ENCODE results near the gene DDX53.

DNA sequence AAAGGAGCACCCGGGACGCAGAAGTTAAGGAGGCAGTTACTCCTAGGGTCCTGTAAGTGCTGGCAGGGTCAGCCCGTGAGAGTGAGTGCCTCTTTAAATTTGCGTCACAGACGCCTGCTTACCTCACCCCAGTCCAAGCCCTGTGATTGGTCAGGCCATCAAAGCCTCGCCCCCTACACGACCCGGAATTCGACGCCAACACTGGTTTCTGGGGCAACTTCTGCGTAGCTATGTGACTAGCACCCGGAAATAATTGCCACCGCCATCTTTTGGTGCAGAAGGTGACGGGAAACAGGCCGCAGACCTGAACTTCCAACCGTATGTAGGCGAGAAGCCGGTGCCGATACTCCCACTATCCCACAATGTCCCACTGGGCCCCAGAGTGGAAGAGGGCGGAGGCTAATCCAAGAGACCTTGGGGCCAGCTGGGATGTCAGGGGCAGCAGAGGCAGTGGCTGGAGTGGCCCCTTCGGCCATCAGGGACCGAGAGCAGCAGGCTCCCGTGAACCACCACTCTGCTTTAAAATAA is at the start of gene DDX53:
- TF ChIP-seq CTCF (IDR thresholded peaks at IDR 0.05) (no peak), POLR2A (IDR thresholded peaks at IDR 0.05) (no peak)

All from body of pancreas (tissue), 4 donors.